ENCODE measurements around the gene LITAF. TPM values are rescaled to one million over a fixed set of nuclear protein-coding genes. Genes with fewer than 3 reads are reported as not detected.

The LITAF gene
- total and polyA plus RNA-seq, 2 experiments from 2014 or later: 83.2 to 150 TPM

- Histone ChIP-seq H3F3A (ENCODE audit: insufficient read depth) (peaks cover 12% of the 10 kb centered on the region), H3K4me3 (no peak overlapping the region), H3K9ac (no peak overlapping the region), H3K27me3 (replicated peaks; ENCODE audit: insufficient read depth) (no peaks in the 10 kb centered on the region), H3K9me3 (ENCODE audit: low read depth) (no peaks in the 10 kb centered on the region), H3K4me1 (ENCODE audit: insufficient read depth) (peaks cover 15% of the 10 kb centered on the region), H3K36me3 (ENCODE audit: low read depth) (no peaks in the 10 kb centered on the region), H3K79me2 (ENCODE audit: insufficient read depth) (no peaks in the 10 kb centered on the region), H3K9me2 (ENCODE audit: insufficient read depth) (no peaks in the 10 kb centered on the region), H4K20me1 (ENCODE audit: insufficient read depth) (no peaks in the 10 kb centered on the region), H3K4me2 (ENCODE audit: unreplicated experiment) (no peak overlapping the region), H3K27ac (no peak overlapping the region), H2AFZ (no peak overlapping the region)
- 81 to 82% methylated on average over 9 of the region's 9 CpGs for WGBS, 2 experiments (ENCODE audit: low coverage in 1 of 2, low lambda C conversion rate in 2 of 2, missing lambda C conversion rate in 2 of 2)
- in situ Hi-C loops (cut with MboI): no loop called here
- DNase-seq: no peak
- no peak for TF ChIP-seq EZH2 (IDR thresholded peaks at IDR 0.05; ENCODE audit: insufficient read depth, poor library complexity, severe bottlenecking)
- no peak for TF ChIP-seq EZH2phosphoT487 (IDR thresholded peaks at IDR 0.05; ENCODE audit: insufficient read depth, low read depth)
Observed at GRCh38 chr16:11501632-11502031, 85.1 kb downstream of the LITAF start.

- Histone ChIP-seq H3K4me1 (ENCODE audit: insufficient read depth) (peaks cover 17% of the 10 kb centered on the region), H3K27me3 (replicated peaks; ENCODE audit: insufficient read depth) (no peaks in the 10 kb centered on the region), H3K4me2 (ENCODE audit: unreplicated experiment) (no peak overlapping the region), H3K9ac (no peak overlapping the region), H4K20me1 (ENCODE audit: insufficient read depth) (no peaks in the 10 kb centered on the region), H3K9me2 (ENCODE audit: insufficient read depth) (no peaks in the 10 kb centered on the region), H3K4me3 (no peak overlapping the region), H3K79me2 (ENCODE audit: insufficient read depth) (no peaks in the 10 kb centered on the region), H2AFZ (no peak overlapping the region), H3K9me3 (ENCODE audit: low read depth) (no peaks in the 10 kb centered on the region), H3F3A (ENCODE audit: insufficient read depth) (peaks cover 20% of the 10 kb centered on the region), H3K27ac (no peak overlapping the region), H3K36me3 (ENCODE audit: low read depth) (no peaks in the 10 kb centered on the region)
- in situ Hi-C loops (cut with MboI): no loop called here
- no peak for DNase-seq
- WGBS, 2 experiments (ENCODE audit: low coverage in 1 of 2, low lambda C conversion rate in 2 of 2, missing lambda C conversion rate in 2 of 2): 74 to 75% methylated on average over 21 to 24 of the region's 24 CpGs
- no peak for TF ChIP-seq EZH2 (IDR thresholded peaks at IDR 0.05; ENCODE audit: insufficient read depth, poor library complexity, severe bottlenecking)
Observed at GRCh38 chr16:11500700-11501346, 85.9 kb downstream of the LITAF start.

GRCh38 chr16:11499295-11500089 is 87.2 kb downstream of the LITAF start:
- H3K9me3 ChIP-seq (ENCODE audit: low read depth): no peaks in the 10 kb centered on the region
- no peak for TF ChIP-seq EZH2 (IDR thresholded peaks at IDR 0.05; ENCODE audit: insufficient read depth, poor library complexity, severe bottlenecking)
- TF ChIP-seq EZH2phosphoT487 (IDR thresholded peaks at IDR 0.05; ENCODE audit: insufficient read depth, low read depth): no peak
- H3K79me2 ChIP-seq (ENCODE audit: insufficient read depth): no peaks in the 10 kb centered on the region
- H3K36me3 ChIP-seq (ENCODE audit: low read depth): no peaks in the 10 kb centered on the region
- H3K4me3 ChIP-seq: no peak overlapping the region
- H3K9ac ChIP-seq: no peak overlapping the region
- no peaks in the 10 kb centered on the region for H3K9me2 ChIP-seq (ENCODE audit: insufficient read depth)
- DNase-seq: no peak
- H3K4me1 ChIP-seq (ENCODE audit: insufficient read depth): peaks cover 17% of the 10 kb centered on the region
- peaks cover 24% of the 10 kb centered on the region for H3F3A ChIP-seq (ENCODE audit: insufficient read depth)
- 81 to 89% methylated on average over 7 of the region's 7 CpGs for WGBS, 2 experiments (ENCODE audit: low coverage in 1 of 2, low lambda C conversion rate in 2 of 2, missing lambda C conversion rate in 2 of 2)
- no peaks in the 10 kb centered on the region for H3K27me3 ChIP-seq (replicated peaks; ENCODE audit: insufficient read depth)
- no peak overlapping the region for H3K27ac ChIP-seq
- H3K4me2 ChIP-seq (ENCODE audit: unreplicated experiment): no peak overlapping the region
- in situ Hi-C loops (cut with MboI): no loop called here
- H2AFZ ChIP-seq: no peak overlapping the region
- H4K20me1 ChIP-seq (ENCODE audit: insufficient read depth): no peaks in the 10 kb centered on the region

GRCh38 chr16:11498683-11499082 is 88.0 kb downstream of the LITAF start:
- peaks cover 24% of the 10 kb centered on the region for H3F3A ChIP-seq (ENCODE audit: insufficient read depth)
- no peaks in the 10 kb centered on the region for H3K27me3 ChIP-seq (replicated peaks; ENCODE audit: insufficient read depth)
- no peaks in the 10 kb centered on the region for H3K9me3 ChIP-seq (ENCODE audit: low read depth)
- no peaks in the 10 kb centered on the region for H3K36me3 ChIP-seq (ENCODE audit: low read depth)
- no peaks in the 10 kb centered on the region for H3K79me2 ChIP-seq (ENCODE audit: insufficient read depth)
- H3K4me3 ChIP-seq: no peak overlapping the region
- TF ChIP-seq EZH2 (IDR thresholded peaks at IDR 0.05; ENCODE audit: insufficient read depth, poor library complexity, severe bottlenecking): no peak
- no peak for TF ChIP-seq EZH2phosphoT487 (IDR thresholded peaks at IDR 0.05; ENCODE audit: insufficient read depth, low read depth)
- DNase-seq: no peak
- H2AFZ ChIP-seq: no peak overlapping the region
- H3K9ac ChIP-seq: no peak overlapping the region
- in situ Hi-C loops (cut with MboI): no loop called here
- H3K9me2 ChIP-seq (ENCODE audit: insufficient read depth): no peaks in the 10 kb centered on the region
- H3K4me1 ChIP-seq (ENCODE audit: insufficient read depth): peaks cover 17% of the 10 kb centered on the region
- WGBS, 2 experiments (ENCODE audit: low coverage in 1 of 2, low lambda C conversion rate in 2 of 2, missing lambda C conversion rate in 2 of 2): 82 to 83% methylated on average over 6 of the region's 6 CpGs
- no peak overlapping the region for H3K4me2 ChIP-seq (ENCODE audit: unreplicated experiment)
- H3K27ac ChIP-seq: no peak overlapping the region
- H4K20me1 ChIP-seq (ENCODE audit: insufficient read depth): no peaks in the 10 kb centered on the region
